CD4-positive, alpha-beta T cell treated with Interleukin-17A for 1 hour (primary cell): ENCODE results near the gene PRUNE1.
A peak's percentile ranks its signal among the peaks of the same experiment; 100 is the strongest.

Experiments used
- DNase-seq: peaks from one replicate; pipeline ENCODE4 v3.0.0-alpha.2; 2020

PRUNE1 gene

GRCh38 chr1:151008244-151009205 lies at the start of gene PRUNE1:
TSS of gene PRUNE1 (plus strand) at chr1:151008449. CDS start at chr1:151008633, 184 bp downstream.
- peak; percentile 99 for DNase-seq

- no peak for DNase-seq
These were observed 47.6 kb upstream of the PRUNE1 start for GRCh38 chr1:150960646-150961045.

GRCh38 chr1:150961756-150962155 lies 46.5 kb upstream of the PRUNE1 start:
- DNase-seq: no peak

GRCh38 chr1:150963321-150964163 lies 44.7 kb upstream of the PRUNE1 start:
- DNase-seq: no peak

- no peak for DNase-seq
These were observed 44.1 kb upstream of the PRUNE1 start for GRCh38 chr1:150964164-150964489.

- DNase-seq: no peak
These were observed 42.6 kb upstream of the PRUNE1 start for GRCh38 chr1:150965605-150966004.

- DNase-seq: no peak
These were observed 42.2 kb upstream of the PRUNE1 start for GRCh38 chr1:150966011-150966410.

GRCh38 chr1:150967936-150968335 lies 40.3 kb upstream of the PRUNE1 start:
- no peak for DNase-seq

- no peak for DNase-seq
These were observed 39.8 kb upstream of the PRUNE1 start for GRCh38 chr1:150968491-150968890.

- no peak for DNase-seq
These were observed 38.6 kb upstream of the PRUNE1 start for GRCh38 chr1:150969626-150970025.

- DNase-seq: no peak
These were observed 37.3 kb upstream of the PRUNE1 start for GRCh38 chr1:150970808-150971582.

- peak; percentile 11 for DNase-seq
These were observed 36.4 kb upstream of the PRUNE1 start for GRCh38 chr1:150971583-150972416.

- DNase-seq: no peak
These were observed 35.8 kb upstream of the PRUNE1 start for GRCh38 chr1:150972417-150972940.

- no peak for DNase-seq
These were observed 34.9 kb upstream of the PRUNE1 start for GRCh38 chr1:150973258-150973835.

GRCh38 chr1:150973836-150974579 lies 34.2 kb upstream of the PRUNE1 start:
- peak; percentile 38 for DNase-seq

- DNase-seq: peak; percentile 82
These were observed 33.4 kb upstream of the PRUNE1 start, which contains the start of gene CERS2 for GRCh38 chr1:150974580-150975478. TSS of gene CERS2 (minus strand) at chr1:150974835. CDS start at chr1:150969090, 5,745 bp downstream.

- DNase-seq: no peak
These were observed 31.8 kb upstream of the PRUNE1 start for GRCh38 chr1:150976401-150976821.

- peak; percentile 85 for DNase-seq
These were observed 31.2 kb upstream of the PRUNE1 start for GRCh38 chr1:150976879-150977694.
